Subcutaneous adipose tissue (tissue), 4 donors: ENCODE measurements around the gene SPTLC2. TPM values are rescaled to one million over a fixed set of nuclear protein-coding genes. Genes with fewer than 3 reads are reported as not detected.

Source experiments
- CTCF ChIP-seq: fragments of 450-650 bp; IDR thresholded peaks from one replicate; pipeline ENCODE4 v1.5.1; 2016; ENCODE audit warnings: low read depth, mild to moderate bottlenecking, control low read depth, antibody characterized with exemption, moderate library complexity
- total RNA-seq, 4 donors: library from RNA; depleted of rRNA; stranded (reverse); fragments of >200 nt; gene quantifications; one replicate each; pipeline ENCODE4 v1.1.0, GENCODE V29; 2016

SPTLC2 gene
- total RNA-seq, 4 donors from 2014 or later, result 48.1 to 61.8 (median 56.3) TPM

- TF ChIP-seq CTCF, result no peak
Measured at GRCh38 chr14:77469539-77469938, 146.9 kb downstream of the SPTLC2 start.

- TF ChIP-seq CTCF, result no peak
Measured at GRCh38 chr14:77469067-77469505, 147.4 kb downstream of the SPTLC2 start.

GRCh38 chr14:77467801-77468200, 148.6 kb downstream of the SPTLC2 start:
- no peak for TF ChIP-seq CTCF

- no peak for TF ChIP-seq CTCF
Measured at GRCh38 chr14:77459072-77459723, 157.2 kb downstream of the SPTLC2 start.

GRCh38 chr14:77458249-77458950, 158.0 kb downstream of the SPTLC2 start:
- TF ChIP-seq CTCF, result no peak

GRCh38 chr14:77457522-77458248, 158.8 kb downstream of the SPTLC2 start, which contains the start of the genes AHSA1 and VIPAS39:
Gene AHSA1 (plus strand): TSS chr14:77458093. CDS start chr14:77458190, 97 bp downstream.
Gene VIPAS39 (minus strand): TSS chr14:77457601. CDS start chr14:77454102, 3,499 bp downstream.
- TF ChIP-seq CTCF, result no peak

GRCh38 chr14:77457115-77457521, 159.3 kb downstream of the SPTLC2 start:
- no peak for TF ChIP-seq CTCF
